ENCODE measurements around the gene EIF3C. TPM values are rescaled to one million over a fixed set of nuclear protein-coding genes. Genes with fewer than 3 reads are reported as not detected.
"Not testable (repeated sequence)": the region's sequence is repeated elsewhere in the genome, so short reads cannot be mapped to it uniquely, and the experiment has no call there.

EIF3C gene
- total RNA-seq, 2 experiments from 2014 or later = 795 to 817 TPM

DNA sequence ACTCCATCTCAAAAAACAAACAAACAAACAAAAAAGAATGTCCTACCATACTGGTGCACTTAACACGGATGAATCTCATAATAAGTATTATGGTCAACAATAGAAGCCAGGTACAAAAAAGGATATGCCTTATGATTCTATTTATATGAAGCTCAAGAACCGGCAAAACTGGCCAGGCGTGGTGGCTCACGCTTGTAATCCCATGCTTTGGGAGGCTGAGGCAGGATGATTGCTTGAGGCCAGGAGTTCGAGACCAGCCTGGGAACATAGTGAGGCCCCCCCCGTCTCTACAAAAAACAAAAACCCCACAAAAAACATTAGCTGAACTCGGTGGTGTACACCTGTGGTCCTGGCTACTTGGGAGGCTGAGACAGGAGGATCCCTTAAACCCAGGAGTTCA, 7.0 kb upstream of the EIF3C start:
- H3K27ac Mint-ChIP-seq; intact Hi-C loops (cut with micrococcal nuclease); DNase-seq; POLR2A ChIA-PET; H3K27me3 Mint-ChIP-seq; CTCF ChIA-PET; H3K9me3 Mint-ChIP-seq; H3K4me3 Mint-ChIP-seq; H3K36me3 Mint-ChIP-seq; H3K4me1 Mint-ChIP-seq (ENCODE audit: low read depth): not testable (repeated sequence)

DNA sequence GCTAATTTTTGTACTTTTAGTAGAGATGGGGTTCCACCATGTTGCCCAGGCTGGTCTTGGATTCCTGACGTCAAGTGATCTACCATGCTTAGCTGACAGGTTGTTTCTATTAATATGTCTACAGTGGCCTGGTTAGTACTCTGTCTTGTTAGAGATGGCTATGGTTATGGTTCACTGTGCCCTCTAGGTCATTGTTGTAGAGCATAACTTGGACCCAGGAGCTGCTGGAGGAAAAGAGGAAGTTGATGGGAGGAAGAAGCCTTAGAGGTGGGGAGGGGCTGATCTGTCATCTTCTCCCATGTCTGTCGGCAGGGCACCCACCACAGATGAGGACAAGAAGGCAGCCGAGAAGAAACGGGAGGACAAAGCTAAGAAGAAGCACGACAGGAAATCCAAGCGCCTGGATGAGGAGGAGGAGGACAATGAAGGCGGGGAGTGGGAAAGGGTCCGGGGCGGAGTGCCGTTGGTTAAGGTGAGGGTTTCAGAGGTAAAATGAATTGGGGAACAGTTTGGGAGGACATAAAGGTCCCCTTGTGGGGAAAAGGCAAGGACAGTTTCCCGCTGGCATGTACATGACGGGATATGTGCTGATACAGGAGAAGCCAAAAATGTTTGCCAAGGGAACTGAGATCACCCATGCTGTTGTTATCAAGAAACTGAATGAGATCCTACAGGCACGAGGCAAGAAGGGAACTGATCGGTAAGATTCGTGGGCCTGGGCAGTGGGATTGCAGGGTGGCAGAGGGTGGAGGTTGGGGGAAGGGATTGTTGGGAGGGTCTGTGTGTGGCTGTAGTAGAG, 11.8 kb downstream of the EIF3C start:
- H3K27me3 Mint-ChIP-seq; intact Hi-C loops (cut with micrococcal nuclease); H3K27ac Mint-ChIP-seq; DNase-seq; H3K9me3 Mint-ChIP-seq; H3K4me3 Mint-ChIP-seq; CTCF ChIA-PET; H3K4me1 Mint-ChIP-seq (ENCODE audit: low read depth); POLR2A ChIA-PET; H3K36me3 Mint-ChIP-seq: not testable (repeated sequence)

DNA sequence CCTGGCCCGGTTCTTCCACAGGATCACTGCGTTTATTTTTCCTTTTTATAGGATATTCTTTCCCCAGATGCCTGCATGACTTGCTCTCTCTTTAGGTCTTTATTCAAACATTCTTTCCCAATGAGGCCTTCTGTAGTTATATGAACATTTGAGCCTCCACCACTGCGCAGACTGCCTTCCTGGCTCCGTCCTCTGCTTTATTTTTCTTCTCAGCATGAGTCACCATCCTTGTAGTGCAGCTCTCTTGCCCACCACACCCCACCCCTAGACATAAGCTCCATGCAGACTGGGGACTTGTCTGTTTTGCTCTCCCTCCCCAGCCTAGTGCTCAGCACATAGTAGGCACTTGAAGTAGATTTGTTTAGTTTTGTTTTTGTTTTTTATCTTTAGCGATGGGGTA, 20.0 kb downstream of the EIF3C start:
- H3K4me1 Mint-ChIP-seq (ENCODE audit: low read depth); POLR2A ChIA-PET; H3K4me3 Mint-ChIP-seq; H3K9me3 Mint-ChIP-seq; DNase-seq; intact Hi-C loops (cut with micrococcal nuclease); H3K27me3 Mint-ChIP-seq; H3K27ac Mint-ChIP-seq; H3K36me3 Mint-ChIP-seq; CTCF ChIA-PET: not testable (repeated sequence)

DNA sequence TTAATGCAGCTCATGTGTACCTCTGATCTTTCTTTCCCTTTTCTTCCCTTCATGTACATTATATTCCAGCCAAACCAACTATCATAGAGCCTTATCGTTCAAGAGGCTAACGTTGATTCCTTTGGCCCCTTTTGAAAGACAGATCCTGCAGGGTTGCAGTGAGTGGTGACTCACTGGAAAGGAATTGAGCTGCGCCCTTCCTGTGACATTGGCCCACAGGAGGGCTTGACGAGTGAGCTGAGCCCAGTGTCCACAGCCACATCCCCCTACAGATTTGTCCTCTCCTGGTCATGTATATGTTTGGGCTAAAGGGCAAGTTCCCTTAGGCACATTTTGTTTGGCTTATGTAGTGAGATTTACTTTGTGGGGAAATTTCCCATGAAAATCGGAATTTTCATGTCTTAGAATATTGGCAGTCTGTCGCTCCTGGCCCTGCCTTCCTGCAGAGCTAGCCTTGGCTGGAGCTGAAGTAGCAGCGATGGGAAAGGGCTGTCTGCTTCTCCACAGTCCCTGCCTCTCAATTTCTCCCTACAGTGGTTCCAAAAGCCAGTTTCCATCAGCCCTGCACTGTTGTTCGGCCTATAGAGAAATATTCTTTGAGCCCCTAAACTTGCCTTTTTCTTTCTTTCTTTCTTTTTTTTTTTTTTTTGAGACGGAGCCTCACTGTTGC, 21.3 kb downstream of the EIF3C start:
- DNase-seq; H3K4me1 Mint-ChIP-seq (ENCODE audit: low read depth); intact Hi-C loops (cut with micrococcal nuclease); CTCF ChIA-PET; H3K36me3 Mint-ChIP-seq; H3K9me3 Mint-ChIP-seq; H3K4me3 Mint-ChIP-seq; POLR2A ChIA-PET; H3K27me3 Mint-ChIP-seq; H3K27ac Mint-ChIP-seq: not testable (repeated sequence)

DNA sequence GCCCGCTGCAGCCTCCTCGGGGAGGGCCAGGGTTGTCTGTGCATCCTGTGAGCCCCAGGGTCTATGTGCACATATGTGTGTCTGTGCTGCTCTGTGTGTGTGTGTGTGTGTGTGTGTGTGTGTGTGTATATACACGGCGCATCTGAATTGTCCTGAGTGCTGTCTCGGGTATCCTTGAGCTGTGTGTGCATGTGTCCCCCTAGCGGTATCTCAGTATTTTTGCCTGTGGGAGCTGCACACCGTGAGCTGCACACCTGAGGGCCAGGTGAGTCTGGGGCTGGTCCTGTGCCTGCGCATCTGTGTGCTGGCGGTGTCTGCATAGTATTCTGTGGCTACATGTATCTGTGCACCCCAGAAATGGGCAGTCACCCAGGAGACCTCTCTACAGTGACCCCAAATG, 28.5 kb downstream of the EIF3C start:
- CTCF ChIA-PET; H3K36me3 Mint-ChIP-seq; intact Hi-C loops (cut with micrococcal nuclease); H3K4me1 Mint-ChIP-seq (ENCODE audit: low read depth); H3K27me3 Mint-ChIP-seq; H3K27ac Mint-ChIP-seq; POLR2A ChIA-PET; DNase-seq; H3K4me3 Mint-ChIP-seq; H3K9me3 Mint-ChIP-seq: not testable (repeated sequence)

DNA sequence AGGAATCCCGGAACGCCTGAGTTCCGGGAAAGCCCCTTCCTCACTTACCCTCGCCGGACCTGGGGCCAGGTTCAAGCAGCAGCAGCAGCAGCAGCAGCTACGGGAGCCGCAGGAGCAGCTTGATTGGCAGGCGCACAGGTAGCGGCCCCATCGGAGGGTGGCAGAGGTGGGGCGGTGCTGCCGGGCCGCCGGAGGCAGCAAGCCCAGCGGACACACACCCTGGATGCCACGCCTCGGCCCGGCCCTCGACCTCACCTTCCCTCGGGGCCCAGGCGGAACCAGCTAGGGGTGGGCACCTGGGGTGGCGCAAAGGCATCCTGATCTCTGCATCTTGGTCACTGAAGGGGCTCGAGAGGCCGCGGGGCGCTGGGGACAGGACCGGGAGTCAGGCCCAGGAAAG, 29.4 kb downstream of the EIF3C start:
- POLR2A ChIA-PET; H3K9me3 Mint-ChIP-seq; H3K27ac Mint-ChIP-seq; H3K4me3 Mint-ChIP-seq; H3K36me3 Mint-ChIP-seq; DNase-seq; H3K27me3 Mint-ChIP-seq; intact Hi-C loops (cut with micrococcal nuclease); H3K4me1 Mint-ChIP-seq (ENCODE audit: low read depth); CTCF ChIA-PET: not testable (repeated sequence)

DNA sequence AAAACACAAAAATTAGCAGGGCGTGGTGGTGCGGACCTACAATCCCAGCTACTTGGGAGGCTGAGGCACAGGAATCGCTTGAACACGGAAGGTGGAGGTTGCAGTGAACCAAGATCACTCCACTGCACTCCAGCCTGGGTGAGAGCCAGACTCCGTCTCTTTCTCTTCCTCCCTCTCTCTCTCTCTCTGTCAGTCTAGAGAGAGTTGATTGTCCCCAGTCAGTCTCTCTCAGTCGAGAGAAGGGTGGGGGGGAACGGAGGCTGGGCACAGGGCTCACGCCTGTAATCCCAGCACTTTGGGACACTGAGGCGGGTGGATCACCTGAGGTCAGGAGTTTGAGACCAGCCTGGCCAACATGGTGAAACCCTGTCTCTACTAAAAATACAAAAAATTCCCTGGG, 30.0 kb downstream of the EIF3C start:
- H3K27me3 Mint-ChIP-seq; H3K4me3 Mint-ChIP-seq; CTCF ChIA-PET; DNase-seq; H3K9me3 Mint-ChIP-seq; H3K4me1 Mint-ChIP-seq (ENCODE audit: low read depth); intact Hi-C loops (cut with micrococcal nuclease); H3K36me3 Mint-ChIP-seq; POLR2A ChIA-PET; H3K27ac Mint-ChIP-seq: not testable (repeated sequence)

DNA sequence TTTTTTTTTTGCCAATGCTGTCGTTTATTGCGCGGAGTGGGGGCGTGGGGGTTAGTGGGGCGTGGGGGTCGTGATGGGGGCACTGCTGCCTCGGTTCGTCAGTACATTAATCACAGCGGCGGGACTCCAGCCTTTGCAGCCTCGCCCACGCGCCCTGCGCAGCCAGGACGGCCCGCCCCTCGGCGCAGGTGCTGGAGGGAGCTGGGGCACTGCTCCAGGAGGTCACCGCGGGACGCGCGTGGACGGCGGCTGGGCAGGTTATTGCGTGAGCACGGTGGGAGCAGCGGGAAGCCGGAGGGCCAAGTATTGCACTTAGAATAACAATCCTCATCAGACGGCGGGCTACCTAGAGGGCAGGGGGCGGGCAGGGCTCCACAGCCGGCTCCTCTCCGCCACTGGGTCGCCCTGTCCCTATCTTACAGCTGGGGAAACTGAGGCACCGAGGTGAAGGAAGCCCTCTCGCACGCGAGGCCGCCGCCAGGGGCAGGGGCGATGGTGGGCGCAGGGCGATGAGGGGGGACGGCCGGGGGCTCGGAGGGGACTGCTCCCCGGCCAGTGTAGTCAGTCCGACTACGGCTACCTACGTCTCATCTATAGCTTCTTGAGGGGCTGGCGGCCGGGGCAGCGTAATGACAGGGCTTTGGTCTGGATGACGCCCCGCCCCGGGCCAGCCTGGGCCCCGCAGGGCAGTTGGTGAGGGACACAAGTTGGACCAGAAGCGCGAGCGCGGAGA, 35.5 kb downstream of the EIF3C start:
- intact Hi-C loops (cut with micrococcal nuclease); H3K36me3 Mint-ChIP-seq; POLR2A ChIA-PET; H3K4me1 Mint-ChIP-seq (ENCODE audit: low read depth); DNase-seq; H3K9me3 Mint-ChIP-seq; H3K4me3 Mint-ChIP-seq; CTCF ChIA-PET; H3K27ac Mint-ChIP-seq; H3K27me3 Mint-ChIP-seq: not testable (repeated sequence)

DNA sequence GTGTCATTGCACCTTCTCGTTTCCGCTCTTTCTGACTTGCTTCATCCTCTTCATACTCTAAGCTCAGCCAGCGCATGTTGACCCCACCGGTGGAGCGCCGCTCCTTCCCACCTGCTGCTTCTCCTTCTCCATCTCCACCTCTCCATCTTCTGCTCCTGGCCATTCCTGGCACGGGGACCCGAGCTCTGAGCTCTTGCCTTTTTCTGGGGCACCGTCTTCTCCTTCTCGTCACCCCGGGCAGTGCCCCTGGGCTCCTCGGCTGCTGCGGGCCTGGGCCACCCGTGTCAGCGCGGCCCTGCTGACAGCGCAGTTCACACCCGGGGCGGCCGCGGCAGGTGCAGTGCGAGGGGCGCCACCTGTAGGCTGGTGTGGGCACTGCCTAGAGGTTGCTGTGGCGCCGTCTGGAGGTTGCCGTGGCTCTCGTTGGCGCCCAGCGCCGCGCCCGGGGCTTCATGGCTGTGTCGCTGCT, 38.8 kb downstream of the EIF3C start:
- H3K36me3 Mint-ChIP-seq; H3K9me3 Mint-ChIP-seq; CTCF ChIA-PET; H3K4me1 Mint-ChIP-seq (ENCODE audit: low read depth); H3K27me3 Mint-ChIP-seq; H3K27ac Mint-ChIP-seq; POLR2A ChIA-PET; intact Hi-C loops (cut with micrococcal nuclease); H3K4me3 Mint-ChIP-seq: not testable (repeated sequence)
- DNase-seq = peak; percentile 49

DNA sequence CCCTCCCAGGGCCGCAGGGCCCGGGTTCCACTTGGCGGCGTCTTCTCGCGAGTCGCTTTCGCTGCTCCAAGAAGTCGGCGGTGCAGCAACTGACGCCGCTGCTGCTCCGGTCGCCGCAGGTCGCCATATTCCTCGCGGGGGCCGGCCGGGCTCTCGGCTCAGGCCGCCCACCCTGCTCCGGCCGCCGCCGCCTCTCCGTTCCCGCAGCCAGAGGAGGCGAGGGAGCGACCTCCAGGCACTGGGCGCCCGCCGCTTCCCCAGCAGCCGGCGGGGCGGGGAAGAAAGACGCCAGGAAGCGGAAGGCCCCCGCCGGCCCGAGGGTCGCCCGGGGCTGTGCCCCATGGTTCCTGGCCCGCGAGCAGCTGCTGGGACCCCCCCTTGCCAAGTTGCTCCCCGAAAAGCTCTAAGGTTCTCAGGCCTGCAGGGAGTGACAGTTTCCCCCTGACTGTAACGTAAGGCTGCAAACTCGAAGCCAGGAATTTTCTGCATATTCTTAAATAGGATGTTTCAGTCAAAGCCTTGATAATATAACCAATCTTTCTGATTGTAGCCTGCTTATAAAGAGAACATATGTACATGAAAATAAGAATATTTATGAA, 39.3 kb downstream of the EIF3C start:
- DNase-seq; H3K27me3 Mint-ChIP-seq; H3K9me3 Mint-ChIP-seq; H3K27ac Mint-ChIP-seq; POLR2A ChIA-PET; H3K4me1 Mint-ChIP-seq (ENCODE audit: low read depth); CTCF ChIA-PET; H3K36me3 Mint-ChIP-seq; H3K4me3 Mint-ChIP-seq; intact Hi-C loops (cut with micrococcal nuclease): not testable (repeated sequence)

DNA sequence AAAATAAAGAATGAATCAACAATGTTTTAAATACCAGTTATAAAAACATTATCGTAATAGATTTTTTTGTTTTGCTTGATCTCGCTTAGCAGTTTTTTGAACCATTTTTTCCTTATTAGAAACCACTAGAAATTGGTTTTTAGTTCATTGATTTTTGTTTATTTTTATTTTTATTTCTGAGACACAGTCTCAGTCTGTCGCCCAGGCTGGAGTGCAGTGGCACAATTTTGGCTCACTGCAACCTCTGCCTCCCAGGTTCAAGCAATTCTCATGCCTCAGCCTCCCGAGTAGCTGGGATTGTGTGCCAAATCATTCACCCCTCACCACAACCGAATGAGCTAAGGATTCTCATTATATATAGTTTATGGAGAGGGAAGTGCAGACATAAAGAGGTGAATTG, 40.2 kb downstream of the EIF3C start, which contains the start of gene NPIPB9:
NPIPB9 (plus strand) TSS at position 301 of the 400 bp plus-strand sequence.
- POLR2A ChIA-PET; H3K4me1 Mint-ChIP-seq (ENCODE audit: low read depth); H3K27ac Mint-ChIP-seq; H3K27me3 Mint-ChIP-seq; DNase-seq; intact Hi-C loops (cut with micrococcal nuclease); H3K36me3 Mint-ChIP-seq; H3K9me3 Mint-ChIP-seq; H3K4me3 Mint-ChIP-seq; CTCF ChIA-PET: not testable (repeated sequence)

DNA sequence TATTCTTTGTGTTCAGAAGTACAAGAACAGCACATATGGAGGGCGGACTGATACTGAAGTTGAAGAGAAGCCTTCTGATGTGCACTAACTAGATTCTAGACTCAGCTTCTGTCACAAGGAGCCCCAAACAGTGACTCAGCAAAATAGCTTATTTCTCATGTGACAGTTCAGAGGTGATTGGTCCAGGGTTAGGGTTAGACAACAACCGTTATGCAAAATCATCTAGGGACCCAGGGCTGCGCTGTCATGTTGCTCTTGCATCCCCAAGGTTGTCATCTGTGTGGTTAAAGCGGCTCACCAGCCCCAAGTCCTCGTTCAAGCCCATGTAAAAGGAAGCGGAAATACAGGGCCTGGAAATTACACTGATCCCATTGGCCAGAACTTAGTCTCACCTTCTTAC, 70.4 kb downstream of the EIF3C start:
- H3K4me1 Mint-ChIP-seq (ENCODE audit: low read depth); intact Hi-C loops (cut with micrococcal nuclease); H3K27me3 Mint-ChIP-seq; DNase-seq; H3K36me3 Mint-ChIP-seq; H3K4me3 Mint-ChIP-seq; CTCF ChIA-PET; H3K9me3 Mint-ChIP-seq; H3K27ac Mint-ChIP-seq; POLR2A ChIA-PET: not testable (repeated sequence)
